Type B pancreatic cell (in vitro differentiated cells): Measurements from ENCODE around the gene ZDHHC6. TPM values are rescaled to one million over a fixed set of nuclear protein-coding genes. Genes with fewer than 3 reads are reported as not detected.

Source experiments
- DNase-seq: peaks from one replicate; pipeline ENCODE4 v3.0.0; 2021; ENCODE audit warnings: mixed read lengths; ENCODE audit not compliant: unreplicated experiment; ENCODE audit errors: extremely low spot score
- H3K27ac Mint-ChIP-seq: 2 replicates; pipeline ENCODE4 v1.8.0; 2021; ENCODE audit warnings: mild to moderate bottlenecking, mixed read lengths
- H3K27me3 Mint-ChIP-seq: 2 replicates; pipeline ENCODE4 v1.8.0; 2021; ENCODE audit warnings: mixed read lengths
- H3K36me3 Mint-ChIP-seq: 2 replicates; pipeline ENCODE4 v1.8.0; 2021; ENCODE audit warnings: mixed read lengths
- H3K4me1 Mint-ChIP-seq: one replicate; pipeline ENCODE4 v1.8.0; 2021; ENCODE audit warnings: mixed read lengths; ENCODE audit not compliant: unreplicated experiment
- H3K4me3 Mint-ChIP-seq: 2 replicates; pipeline ENCODE4 v1.8.0; 2021; ENCODE audit warnings: mild to moderate bottlenecking, mixed read lengths
- H3K9me3 Mint-ChIP-seq: 2 replicates; pipeline ENCODE4 v1.8.0; 2021; ENCODE audit warnings: mixed read lengths
- CTCF ChIP-seq: fragments of 200-600 bp; sonication (generic); conservative IDR thresholded peaks from 2 replicates; pipeline ENCODE4 v1.5.0; 2021; ENCODE audit warnings: antibody characterized with exemption, mild to moderate bottlenecking
- total RNA-seq: library from RNA; stranded (reverse); gene quantifications from 2 replicates; pipeline ENCODE4 v1.2.1, GENCODE V29; 2021; ENCODE audit warnings: low replicate concordance

ZDHHC6 gene
- total RNA-seq, 1 donor from 2014 or later, result 42.2 TPM

- no peak for DNase-seq
- no peaks in the 10 kb centered on the region for H3K27me3 Mint-ChIP-seq
- TF ChIP-seq CTCF, result no peak
- no peak overlapping the region for H3K4me3 Mint-ChIP-seq
- H3K27ac Mint-ChIP-seq, result no peak overlapping the region
- H3K36me3 Mint-ChIP-seq, result peaks cover 9% of the 10 kb centered on the region
- no peaks in the 10 kb centered on the region for H3K4me1 Mint-ChIP-seq
- no peaks in the 10 kb centered on the region for H3K9me3 Mint-ChIP-seq
These were observed 5.2 kb downstream of the ZDHHC6 start for GRCh38 chr10:112441520-112441919.

GRCh38 chr10:112438356-112438755 lies 8.4 kb downstream of the ZDHHC6 start:
- Mint-ChIP-seq H3K36me3 (peaks cover 10% of the 10 kb centered on the region), H3K27me3 (no peaks in the 10 kb centered on the region), H3K4me1 (no peaks in the 10 kb centered on the region), H3K4me3 (no peak overlapping the region), H3K27ac (no peak overlapping the region), H3K9me3 (no peaks in the 10 kb centered on the region)
- no peak for TF ChIP-seq CTCF
- no peak for DNase-seq

DNA sequence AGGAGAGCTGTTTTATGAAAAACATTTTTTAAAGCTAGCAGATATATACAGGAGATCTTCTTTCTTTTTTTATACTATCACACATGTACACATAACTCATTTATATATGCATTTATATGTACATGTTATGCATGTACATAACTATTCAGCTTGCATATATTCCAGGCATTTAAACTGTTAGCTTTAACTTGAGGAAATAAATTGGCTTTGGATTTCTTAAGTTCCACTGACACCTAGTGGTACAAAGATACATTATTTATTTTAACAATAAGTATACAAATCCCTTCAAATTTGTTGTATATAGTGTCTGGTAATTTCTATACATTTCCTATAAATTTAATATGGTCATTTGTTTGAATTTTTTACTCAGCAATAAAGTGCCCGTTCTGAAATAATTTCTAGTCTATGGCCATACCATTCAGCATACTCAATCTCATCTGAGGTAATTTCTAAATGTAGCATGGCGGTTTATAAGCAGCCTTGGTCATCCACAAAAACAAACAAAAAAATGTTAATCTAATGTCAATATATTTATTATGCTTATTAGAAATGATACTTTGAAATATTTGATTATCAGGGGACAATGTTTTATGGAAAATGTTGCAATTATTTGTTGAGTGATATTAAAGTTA lies 11.6 kb downstream of the ZDHHC6 start:
- no peaks in the 10 kb centered on the region for H3K27me3 Mint-ChIP-seq
- no peaks in the 10 kb centered on the region for H3K4me1 Mint-ChIP-seq
- peaks cover 13% of the 10 kb centered on the region for H3K36me3 Mint-ChIP-seq
- no peak for DNase-seq
- no peak overlapping the region for H3K27ac Mint-ChIP-seq
- no peaks in the 10 kb centered on the region for H3K9me3 Mint-ChIP-seq
- TF ChIP-seq CTCF, result peak; percentile 75
- no peak overlapping the region for H3K4me3 Mint-ChIP-seq

DNA sequence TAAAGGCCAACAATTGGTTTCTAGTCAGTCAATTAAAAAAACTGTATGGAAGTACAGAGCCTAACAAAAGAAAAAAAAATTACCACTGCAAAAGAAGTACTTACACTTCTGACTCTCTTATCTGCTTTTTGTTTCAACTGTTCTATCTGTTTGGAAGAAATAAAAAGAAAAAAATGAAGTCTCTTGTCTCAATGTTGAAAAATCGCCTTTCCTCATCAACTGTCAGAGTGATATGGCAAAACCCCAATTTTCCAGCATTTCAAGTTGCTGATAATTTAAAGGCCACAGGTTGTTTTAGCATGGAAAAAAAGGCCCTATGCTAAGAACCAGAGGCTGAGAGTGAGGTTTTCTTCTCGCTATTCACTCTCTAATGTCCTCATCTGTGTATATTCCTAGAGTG lies 13.6 kb downstream of the ZDHHC6 start:
- H3K4me1 Mint-ChIP-seq, result no peaks in the 10 kb centered on the region
- H3K36me3 Mint-ChIP-seq, result peaks cover 13% of the 10 kb centered on the region
- H3K27me3 Mint-ChIP-seq, result no peaks in the 10 kb centered on the region
- no peaks in the 10 kb centered on the region for H3K9me3 Mint-ChIP-seq
- no peak for DNase-seq
- no peak overlapping the region for H3K4me3 Mint-ChIP-seq
- H3K27ac Mint-ChIP-seq, result no peak overlapping the region
- no peak for TF ChIP-seq CTCF

GRCh38 chr10:112429654-112430230 lies 17.0 kb downstream of the ZDHHC6 start:
- Mint-ChIP-seq H3K4me1 (no peaks in the 10 kb centered on the region), H3K9me3 (no peaks in the 10 kb centered on the region), H3K4me3 (no peak overlapping the region), H3K36me3 (peaks cover 13% of the 10 kb centered on the region), H3K27me3 (no peaks in the 10 kb centered on the region), H3K27ac (no peak overlapping the region)
- DNase-seq, result no peak
- no peak for TF ChIP-seq CTCF
